GM12892 (cell line): Measurements from ENCODE around the gene CD69.
A peak's percentile ranks its signal among the peaks of the same experiment; 100 is the strongest.
"Not testable (repeated sequence)": the region's sequence is repeated elsewhere in the genome, so short reads cannot be mapped to it uniquely, and the experiment has no call there.

Experiments used
- DNase-seq: peaks from one replicate; pipeline ENCODE4 v3.0.0; 2011; ENCODE audit not compliant: insufficient read length
- FAIRE-seq: peaks from 2 replicates; lab custom pipeline; 2011; peaks lifted over from hg19 to GRCh38; lab: Jason Lieb, UNC
- POLR2A ChIP-seq: IDR thresholded peaks from 2 replicates; pipeline ENCODE4 v1.6.1; 2011; ENCODE audit warnings: low read depth, low read length, control low read depth
- POLR2AphosphoS5 ChIP-seq: IDR thresholded peaks from 2 replicates; pipeline ENCODE4 v1.6.1; 2011; ENCODE audit warnings: low read depth, low read length, control low read depth
- TAF1 ChIP-seq: IDR thresholded peaks from 2 replicates; pipeline ENCODE4 v1.6.1; 2011; ENCODE audit warnings: low read depth, mild to moderate bottlenecking, control low read depth, low read length, borderline replicate concordance

CD69 gene

GRCh38 chr12:9725213-9725870, 35.4 kb downstream of the CD69 start:
- DNase-seq: no peak
- no peak for TF ChIP-seq POLR2AphosphoS5
- TF ChIP-seq TAF1: no peak
- no peak for TF ChIP-seq POLR2A
- FAIRE-seq: no peak

- TF ChIP-seq POLR2A: no peak
- TF ChIP-seq TAF1: no peak
- no peak for TF ChIP-seq POLR2AphosphoS5
- DNase-seq (no peak), FAIRE-seq (peak; percentile 44)
Observed at GRCh38 chr12:9724023-9724422, 36.7 kb downstream of the CD69 start.

GRCh38 chr12:9721394-9722092, 39.2 kb downstream of the CD69 start:
- TF ChIP-seq POLR2AphosphoS5: peak; percentile 31; the same call in 1 of the 2 replicates
- TF ChIP-seq POLR2A: no peak
- DNase-seq: no peak
- FAIRE-seq: peak; percentile 80

- peak; percentile 94 for FAIRE-seq
- no peak for DNase-seq
- peak; percentile 61 for TF ChIP-seq POLR2A
- peak; percentile 74 for TF ChIP-seq POLR2AphosphoS5
- TF ChIP-seq TAF1: no peak
Observed at GRCh38 chr12:9719790-9720189, 40.9 kb downstream of the CD69 start.

DNA sequence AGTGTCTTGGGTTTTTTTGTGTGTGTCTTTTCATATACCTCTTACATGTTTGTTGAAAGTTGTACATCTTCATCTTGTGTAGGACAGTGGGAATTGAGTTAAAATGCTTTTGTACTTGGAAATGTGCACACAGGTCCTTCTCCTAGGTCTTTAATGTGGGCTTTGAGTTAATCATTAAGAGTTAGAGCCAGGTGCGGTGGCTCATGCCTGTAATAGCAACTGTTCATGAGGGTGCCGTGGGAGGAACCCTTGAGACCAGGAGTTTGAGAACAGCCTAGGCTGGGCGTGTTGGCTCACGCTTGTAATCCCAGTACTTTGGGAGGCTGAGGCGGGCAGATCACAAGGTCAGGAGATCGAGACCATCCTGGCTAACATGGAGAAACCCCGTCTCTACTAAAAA, 41.7 kb downstream of the CD69 start:
- TF ChIP-seq POLR2A (0 out of 2 replicates have a peak, but pooled peaks have one; percentile 3), TAF1 (no peak)
- FAIRE-seq: no peak
- DNase-seq: no peak

GRCh38 chr12:9717070-9717925, 43.4 kb downstream of the CD69 start:
- FAIRE-seq: peak; percentile 73
- TF ChIP-seq POLR2AphosphoS5 (no peak), POLR2A (peak; percentile 26; the same call in 1 of the 2 replicates), TAF1 (no peak)

GRCh38 chr12:9713032-9713558, 47.6 kb downstream of the CD69 start:
- not testable (repeated sequence) for DNase-seq
- peak; percentile 94 for FAIRE-seq

More at GRCh38 chr12:9717070-9717925, 43.4 kb downstream of the CD69 start:
- no peak for DNase-seq

DNA sequence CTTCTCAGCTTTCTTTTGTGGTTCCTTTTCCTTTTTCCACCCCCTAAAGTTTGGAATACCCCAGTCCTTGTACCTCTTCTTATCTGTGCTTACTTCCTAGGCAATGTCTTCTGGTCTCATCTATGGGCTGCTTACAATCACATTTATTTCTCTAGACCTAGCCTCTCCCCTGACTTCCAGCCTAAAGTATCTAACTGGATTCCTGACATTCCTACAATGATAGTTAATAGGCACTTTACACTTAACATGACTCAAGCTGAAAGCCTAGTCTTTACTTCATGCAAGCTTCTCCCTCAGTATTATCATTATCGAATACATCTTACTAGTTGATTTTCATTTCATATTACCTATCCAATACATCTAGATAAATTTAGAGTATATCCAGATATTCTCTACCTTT, 49.0 kb downstream of the CD69 start:
- DNase-seq (no peak), FAIRE-seq (peak; percentile 21)
- TF ChIP-seq POLR2AphosphoS5 (no peak), POLR2A (no peak), TAF1 (no peak)

DNA sequence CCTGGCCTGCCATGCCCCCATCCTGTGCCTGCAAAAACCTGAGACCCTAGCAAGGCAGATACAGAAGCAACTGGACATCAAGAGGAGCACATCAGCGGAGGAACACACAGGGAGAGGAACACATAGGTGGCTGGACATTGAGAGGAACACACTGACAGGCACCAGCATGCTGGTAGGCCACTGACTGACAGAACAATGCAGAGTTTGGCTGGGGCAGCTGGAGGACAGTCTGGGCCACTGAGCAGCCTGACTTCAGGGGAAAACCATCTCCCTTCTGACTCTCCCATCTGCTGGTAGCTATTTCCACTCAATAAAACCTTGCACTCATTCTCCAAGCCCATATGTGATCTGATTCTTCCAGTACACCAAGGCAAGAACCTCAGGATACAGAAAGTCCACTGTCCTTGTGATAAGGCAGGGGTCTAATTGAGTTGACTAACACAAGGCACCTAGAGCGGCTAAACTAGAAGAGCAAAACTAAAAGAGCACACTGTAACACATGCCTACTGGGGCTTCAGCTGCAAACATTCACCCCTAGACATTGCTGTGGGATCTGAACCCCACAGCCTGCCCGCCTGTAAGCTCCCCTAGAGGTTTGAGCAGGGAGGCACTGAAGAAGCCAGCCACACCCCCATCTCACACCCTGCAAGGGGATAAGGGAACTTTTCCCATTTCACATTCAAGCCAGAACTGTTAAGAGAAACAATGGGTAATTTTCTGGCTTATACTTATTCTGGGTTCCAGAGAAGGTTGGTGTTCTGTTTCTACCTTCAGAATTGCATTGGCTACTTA, 49.9 kb downstream of the CD69 start:
- FAIRE-seq (peak; percentile 30), DNase-seq (no peak)
- TF ChIP-seq POLR2AphosphoS5 (no peak), TAF1 (no peak), POLR2A (no peak)

DNA sequence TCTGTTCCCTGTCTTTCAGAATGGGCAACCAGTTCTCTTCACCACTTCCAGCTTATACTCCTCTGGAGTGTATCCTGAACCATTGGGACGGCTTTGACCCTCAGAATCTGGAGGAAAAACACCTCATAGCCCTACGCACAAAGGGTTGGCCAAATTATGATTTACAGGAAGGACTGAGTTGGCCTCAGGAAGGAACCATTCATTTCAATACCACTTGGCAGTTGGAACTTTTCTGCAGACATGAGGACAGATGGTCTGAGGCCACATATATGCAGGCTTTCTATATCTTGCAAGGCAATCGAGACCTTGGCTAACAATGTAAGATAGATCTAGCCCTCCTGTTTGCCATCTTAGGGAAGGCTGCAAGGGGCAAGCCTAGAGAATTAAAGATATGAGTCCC, 51.8 kb downstream of the CD69 start:
- FAIRE-seq: peak; percentile 17
- no peak for DNase-seq
- TF ChIP-seq POLR2A (no peak), POLR2AphosphoS5 (no peak)
